Breast epithelium (tissue), 4 donors: ENCODE results near the gene SYNDIG1. TPM values are rescaled to one million over a fixed set of nuclear protein-coding genes. Genes with fewer than 3 reads are reported as not detected.

Experiments
- DNase-seq, 2 donors: peaks; one replicate each; pipeline ENCODE4 v3.0.0-alpha.2; 2019; ENCODE audit warnings: low spot score in 2 of 2
- H3K27ac ChIP-seq, 2 donors: fragments of 200-600 bp; sonication (generic) in 1 of 2; one replicate each; pipeline ENCODE4 v1.5.1; 2016 to 2019; ENCODE audit warnings: mild to moderate bottlenecking in 1 of 2
- H3K27me3 ChIP-seq, 2 donors: fragments of 200-600 bp; sonication (generic) in 1 of 2; one replicate each; pipeline versions ENCODE4 v1.5.1 to v1.6.0; 2017 to 2019; ENCODE audit warnings: control low read depth in 1 of 2, mild to moderate bottlenecking in 1 of 2
- H3K36me3 ChIP-seq: fragments of 200-600 bp; one replicate; pipeline ENCODE4 v1.5.1; 2019
- H3K4me1 ChIP-seq, 2 donors: fragments of 200-600 bp; sonication (generic); one replicate each; pipeline ENCODE4 v1.5.1; 2016 to 2019; ENCODE audit warnings: control low read depth in 1 of 2
- H3K4me3 ChIP-seq, 3 donors: fragments of 200-600 bp; sonication (generic); 1 replicate in 2 of 3; 2 replicates in 1 of 3; pipeline ENCODE4 v1.5.1; 2016 to 2019; ENCODE audit warnings: mild to moderate bottlenecking in 3 of 3, moderate library complexity in 2 of 3
- H3K9me3 ChIP-seq, 2 donors: fragments of 200-600 bp; sonication (generic) in 1 of 2; one replicate each; pipeline ENCODE4 v1.5.1; 2016 to 2019; ENCODE audit warnings: control low read depth in 1 of 2
- POLR2A ChIP-seq: fragments of 450-650 bp; IDR thresholded peaks from one replicate; pipeline ENCODE4 v1.6.1; 2016; ENCODE audit warnings: antibody characterized with exemption, mild to moderate bottlenecking, moderate library complexity
- POLR2AphosphoS5 ChIP-seq, 3 donors: sonication (generic); formaldehyde crosslinking; IDR thresholded peaks; one replicate each; pipeline ENCODE4 v1.6.1; 2017; ENCODE audit warnings: antibody characterized with exemption in 3 of 3
- intact Hi-C: fragments of 100-400 bp; cut with DNase I; formaldehyde crosslinking; loops from one replicate; pipeline ENCODE4 v1.15.1; 2023; ENCODE audit warnings: low total_unique reads
- total RNA-seq, 3 donors: library from RNA; depleted of rRNA; stranded (reverse); fragments of >200 nt; gene quantifications; one replicate each; pipeline ENCODE4 v1.1.0, GENCODE V29; 2016
- TF ChIP-seq, protein P1 (sequence below), 3 donors: fragments of 450-650 bp; IDR thresholded peaks; one replicate each; pipeline ENCODE4 v1.5.1; 2016 to 2017; ENCODE audit warnings: antibody characterized with exemption in 3 of 3, mild to moderate bottlenecking in 3 of 3, moderate library complexity in 3 of 3

The SYNDIG1 gene
- total RNA-seq, 3 donors from 2014 or later: under 0.01 to 0.48 (median 0.15) TPM

DNA sequence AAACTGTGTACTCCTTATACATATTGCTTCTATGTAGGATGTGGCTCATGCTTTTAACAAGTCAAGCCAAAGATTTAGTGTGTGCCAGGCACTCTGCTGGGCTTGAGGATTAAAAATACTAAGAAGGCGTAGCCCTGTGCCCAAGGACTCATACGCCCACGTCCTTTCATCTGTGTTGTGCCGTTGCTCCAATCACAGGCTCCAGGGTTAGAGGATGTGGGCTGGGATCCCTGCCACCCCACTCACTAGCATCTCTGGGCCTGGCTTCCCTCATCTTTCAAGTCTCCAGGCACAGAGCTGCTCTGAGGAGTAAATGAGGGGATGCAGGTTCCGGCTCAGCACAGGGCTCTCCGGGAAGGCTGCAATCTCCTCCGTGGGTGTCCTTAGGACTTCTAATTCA lies 214.2 kb downstream of the SYNDIG1 start:
- no peak for DNase-seq
- Histone ChIP-seq H3K9me3 (peaks cover 0 to 6% of the 10 kb centered on the region in 2 donors), H3K4me3 (no peak overlapping the region), H3K27me3 (peaks cover 0 to 5% of the 10 kb centered on the region in 2 donors), H3K27ac (no peak overlapping the region), H3K4me1 (no peaks in the 10 kb centered on the region), H3K36me3 (no peaks in the 10 kb centered on the region)
- TF ChIP-seq POLR2A: no peak
- TF ChIP-seq POLR2AphosphoS5 (IDR thresholded peaks at IDR 0.05): no peak
- TF ChIP-seq, protein P1, sequence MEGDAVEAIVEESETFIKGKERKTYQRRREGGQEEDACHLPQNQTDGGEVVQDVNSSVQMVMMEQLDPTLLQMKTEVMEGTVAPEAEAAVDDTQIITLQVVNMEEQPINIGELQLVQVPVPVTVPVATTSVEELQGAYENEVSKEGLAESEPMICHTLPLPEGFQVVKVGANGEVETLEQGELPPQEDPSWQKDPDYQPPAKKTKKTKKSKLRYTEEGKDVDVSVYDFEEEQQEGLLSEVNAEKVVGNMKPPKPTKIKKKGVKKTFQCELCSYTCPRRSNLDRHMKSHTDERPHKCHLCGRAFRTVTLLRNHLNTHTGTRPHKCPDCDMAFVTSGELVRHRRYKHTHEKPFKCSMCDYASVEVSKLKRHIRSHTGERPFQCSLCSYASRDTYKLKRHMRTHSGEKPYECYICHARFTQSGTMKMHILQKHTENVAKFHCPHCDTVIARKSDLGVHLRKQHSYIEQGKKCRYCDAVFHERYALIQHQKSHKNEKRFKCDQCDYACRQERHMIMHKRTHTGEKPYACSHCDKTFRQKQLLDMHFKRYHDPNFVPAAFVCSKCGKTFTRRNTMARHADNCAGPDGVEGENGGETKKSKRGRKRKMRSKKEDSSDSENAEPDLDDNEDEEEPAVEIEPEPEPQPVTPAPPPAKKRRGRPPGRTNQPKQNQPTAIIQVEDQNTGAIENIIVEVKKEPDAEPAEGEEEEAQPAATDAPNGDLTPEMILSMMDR (IDR thresholded peaks at IDR 0.05): no peak
- intact Hi-C loops: no loop called here

DNA sequence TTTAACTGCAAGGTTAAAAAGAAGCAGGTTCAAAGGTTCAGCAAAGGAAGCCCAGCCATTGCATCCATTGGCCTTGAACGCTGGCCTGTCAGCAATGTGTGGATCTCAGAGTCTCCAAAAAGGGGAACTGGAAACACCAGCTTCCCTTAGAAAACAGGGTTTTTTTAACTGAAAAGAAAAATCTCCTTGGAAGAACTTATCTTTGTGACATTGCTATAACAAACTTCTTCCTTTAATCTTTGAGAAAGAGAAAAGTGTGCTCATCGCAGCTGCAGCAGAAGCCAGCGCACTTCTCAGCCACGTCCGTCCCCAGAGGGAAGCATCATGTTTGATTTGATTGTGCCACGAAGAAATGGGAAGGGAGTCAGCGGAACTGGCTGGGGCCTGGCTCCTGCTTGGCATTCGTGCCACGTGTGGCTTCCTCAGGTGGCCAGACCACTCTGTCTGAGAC lies 215.0 kb downstream of the SYNDIG1 start:
- DNase-seq: peak in 1 of 2 donors; percentile 5
- H3K27ac ChIP-seq: no peak overlapping the region
- intact Hi-C loops: no loop called here
- peaks cover 0 to 6% of the 10 kb centered on the region in 2 donors for H3K9me3 ChIP-seq
- TF ChIP-seq, protein P1 (IDR thresholded peaks at IDR 0.05): no peak
- no peak for TF ChIP-seq POLR2A
- TF ChIP-seq POLR2AphosphoS5 (IDR thresholded peaks at IDR 0.05): no peak
- no peaks in the 10 kb centered on the region for H3K36me3 ChIP-seq
- H3K27me3 ChIP-seq: peaks cover 0 to 5% of the 10 kb centered on the region in 2 donors
- H3K4me1 ChIP-seq: no peaks in the 10 kb centered on the region
- no peak overlapping the region for H3K4me3 ChIP-seq

DNA sequence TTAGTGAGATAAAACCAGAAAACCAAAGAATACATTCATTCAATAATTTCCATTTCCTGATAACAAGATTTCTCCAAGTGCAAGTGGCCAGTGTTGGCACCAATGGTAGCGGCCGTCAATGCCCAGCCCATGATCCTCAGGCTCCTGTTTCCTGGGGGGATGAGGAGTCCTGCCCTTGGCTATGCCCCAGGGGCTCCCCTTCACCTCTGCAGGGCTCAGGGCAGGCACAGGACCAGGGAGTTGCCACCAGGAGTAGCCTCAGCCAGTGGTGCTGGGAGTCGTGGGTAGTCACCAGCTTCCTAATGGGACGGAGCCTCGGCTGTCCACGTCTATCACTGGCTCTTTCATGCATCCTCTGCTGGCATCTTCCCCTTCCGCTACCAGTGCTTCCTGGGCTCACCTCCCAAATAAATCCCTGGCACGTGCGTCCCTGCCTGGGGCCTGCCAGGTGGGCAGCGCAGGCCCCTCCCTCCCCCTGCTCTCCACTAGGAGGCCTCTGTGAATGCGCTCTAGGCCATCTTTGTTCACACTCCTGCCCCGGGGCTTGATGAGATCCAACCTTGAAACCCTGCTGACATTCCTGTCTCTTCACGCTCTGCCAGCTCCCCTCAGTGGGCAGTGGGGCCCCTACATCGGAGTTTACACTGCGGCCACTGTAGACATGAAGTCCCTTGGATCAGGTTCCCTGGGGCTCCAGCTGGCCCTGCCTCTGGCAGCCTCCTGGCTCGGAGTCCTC lies 215.7 kb downstream of the SYNDIG1 start:
- H3K36me3 ChIP-seq: no peaks in the 10 kb centered on the region
- intact Hi-C loops: no loop called here
- DNase-seq: peak in 1 of 2 donors; percentile 43
- TF ChIP-seq POLR2A (no peak), POLR2AphosphoS5 (IDR thresholded peaks at IDR 0.05) (no peak)
- TF ChIP-seq, protein P1 (IDR thresholded peaks at IDR 0.05): no peak
- H3K4me3 ChIP-seq: no peak overlapping the region
- H3K9me3 ChIP-seq: peaks cover 0 to 6% of the 10 kb centered on the region in 2 donors
- H3K27ac ChIP-seq: no peak overlapping the region
- no peaks in the 10 kb centered on the region for H3K4me1 ChIP-seq
- H3K27me3 ChIP-seq: peaks cover 0 to 5% of the 10 kb centered on the region in 2 donors

DNA sequence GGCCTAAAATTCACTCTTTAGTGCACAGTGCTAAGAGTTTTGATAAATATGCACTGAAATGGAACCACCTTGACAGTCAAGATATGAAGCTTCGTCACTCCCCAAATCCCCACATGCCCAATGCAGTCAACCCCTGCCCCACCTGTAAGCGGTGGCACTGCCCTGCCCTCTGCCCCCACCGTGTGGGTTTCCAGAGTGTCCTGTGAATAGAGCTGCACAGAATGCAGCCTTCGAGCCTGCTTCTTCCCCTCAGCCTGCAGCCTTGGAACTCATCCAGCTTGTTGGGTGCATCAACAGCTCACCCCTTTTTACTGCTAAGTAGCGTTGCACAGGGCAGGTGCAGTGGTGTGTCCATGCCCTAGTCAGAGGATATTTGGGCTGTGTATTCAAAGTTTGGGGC lies 216.3 kb downstream of the SYNDIG1 start:
- intact Hi-C loops: no loop called here
- H3K9me3 ChIP-seq: peaks cover 0 to 6% of the 10 kb centered on the region in 2 donors
- no peaks in the 10 kb centered on the region for H3K36me3 ChIP-seq
- H3K27ac ChIP-seq: no peak overlapping the region
- TF ChIP-seq, protein P1 (IDR thresholded peaks at IDR 0.05): no peak
- TF ChIP-seq POLR2AphosphoS5 (IDR thresholded peaks at IDR 0.05) (no peak), POLR2A (no peak)
- peaks cover 0 to 5% of the 10 kb centered on the region in 2 donors for H3K27me3 ChIP-seq
- DNase-seq: peak in 1 of 2 donors; percentile 38
- H3K4me3 ChIP-seq: no peak overlapping the region
- H3K4me1 ChIP-seq: no peaks in the 10 kb centered on the region

DNA sequence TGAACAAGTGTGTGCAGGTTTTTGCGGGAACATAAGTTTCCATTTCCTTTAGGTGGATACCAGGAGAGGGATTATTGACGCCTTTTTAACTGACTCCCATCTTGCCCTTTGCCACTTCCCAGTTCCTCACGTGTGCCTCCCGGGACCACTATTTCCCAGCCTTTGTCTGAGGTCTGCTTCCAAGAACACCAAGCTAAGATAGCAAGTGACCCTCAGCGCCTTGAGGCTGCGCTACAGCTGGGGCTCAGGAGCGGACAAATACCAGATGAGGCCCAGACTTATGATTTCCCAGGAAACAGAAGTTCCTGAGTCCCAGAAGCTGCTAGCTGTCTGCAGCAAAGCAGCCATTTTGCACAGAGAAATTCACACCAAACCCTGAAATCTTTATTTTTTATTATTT lies 216.7 kb downstream of the SYNDIG1 start:
- DNase-seq: no peak
- no peak for TF ChIP-seq POLR2AphosphoS5 (IDR thresholded peaks at IDR 0.05)
- TF ChIP-seq POLR2A: no peak
- TF ChIP-seq, protein P1 (IDR thresholded peaks at IDR 0.05): no peak
- H3K9me3 ChIP-seq: peaks cover 0 to 6% of the 10 kb centered on the region in 2 donors
- H3K36me3 ChIP-seq: no peaks in the 10 kb centered on the region
- H3K27me3 ChIP-seq: peaks cover 0 to 5% of the 10 kb centered on the region in 2 donors
- no peaks in the 10 kb centered on the region for H3K4me1 ChIP-seq
- intact Hi-C loops: no loop called here
- no peak overlapping the region for H3K4me3 ChIP-seq
- no peak overlapping the region for H3K27ac ChIP-seq
